Measurements from ENCODE around the gene ANKS3. TPM values are rescaled to one million over a fixed set of nuclear protein-coding genes. Genes with fewer than 3 reads are reported as not detected.

ANKS3 gene
- total RNA-seq, 1 experiment from 2014 or later = 26.6 TPM

DNA sequence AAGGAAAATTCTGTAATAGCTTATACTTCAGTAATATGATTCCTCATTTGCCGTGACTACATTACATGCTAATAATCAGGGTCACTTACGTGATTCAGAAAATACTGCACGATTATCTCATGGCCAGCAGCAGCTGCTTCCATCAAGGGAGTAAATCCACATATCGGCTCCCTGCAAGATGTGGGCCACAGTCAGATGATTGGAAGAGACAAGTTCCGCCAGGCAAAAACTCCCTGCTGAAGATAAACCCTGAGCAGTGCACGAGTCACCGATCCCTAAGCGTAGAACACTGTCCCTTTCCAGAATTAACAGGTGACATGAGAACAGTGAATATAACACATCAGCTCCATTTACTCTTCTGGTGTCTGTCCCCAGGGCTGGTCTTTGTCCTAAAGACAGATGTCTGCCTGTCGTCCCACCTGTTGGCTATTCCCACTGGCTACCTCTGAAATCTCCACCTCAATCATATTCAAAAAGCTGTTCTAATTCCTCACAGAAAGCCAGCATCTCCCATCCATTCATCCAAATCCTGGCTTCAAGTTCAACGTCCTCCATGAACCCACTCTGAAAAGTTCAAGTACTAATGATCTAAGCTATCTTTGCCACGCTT is 9.3 kb downstream of the ANKS3 start:
- ATAC-seq (no peak), DNase-seq (ENCODE audit: low read depth, low spot score) (no peak)
- ChIA-PET CTCF (no interaction called here), POLR2A (no interaction called here)
- H3K27me3 ChIP-seq (ENCODE audit: control insufficient read depth, insufficient read depth, low read length) = no peaks in the 10 kb centered on the region
- H3K4me1 ChIP-seq (ENCODE audit: control insufficient read depth, insufficient read depth, low read length) = no peaks in the 10 kb centered on the region
- H3K4me3 ChIP-seq (ENCODE audit: low read depth in 2 of 2, low read length in 2 of 2) = no peak overlapping the region
- peaks cover 15% of the 10 kb centered on the region for H3K36me3 ChIP-seq (ENCODE audit: control insufficient read depth, insufficient read depth, low read length)
- in situ Hi-C loops (cut with HindIII; ENCODE audit: low pct_unique_long_range_greater_than_20kb, low sequenced_read_pairs) (no loop called here), intact Hi-C loops (cut with micrococcal nuclease; ENCODE audit: unreplicated experiment) (no loop called here)
- H3K9me3 ChIP-seq (ENCODE audit: control insufficient read depth, insufficient read depth, low read depth, low read length) = no peaks in the 10 kb centered on the region
- TF ChIP-seq POLR2AphosphoS5 (IDR thresholded peaks at IDR 0.05; ENCODE audit: low read depth, low read length) (no peak), TCF7L2 (IDR thresholded peaks at IDR 0.05; ENCODE audit: low read depth, low read length) (no peak), CTCF (IDR thresholded peaks at IDR 0.05) (no peak), SIN3A (IDR thresholded peaks at IDR 0.05; ENCODE audit: borderline replicate concordance, insufficient read depth, low read depth, low read length) (no peak), REST (IDR thresholded peaks at IDR 0.05; ENCODE audit: insufficient read depth in 1 of 2, low read depth in 2 of 2, low read length in 1 of 2) (no peak)
- no peak overlapping the region for H3K27ac ChIP-seq (ENCODE audit: low read length)
- no TSS peak for BruUV-seq (replicated peaks)

- no peak for TF ChIP-seq REST (IDR thresholded peaks at IDR 0.05; ENCODE audit: insufficient read depth in 1 of 2, low read depth in 2 of 2, low read length in 1 of 2)
- no peak for TF ChIP-seq POLR2AphosphoS5 (IDR thresholded peaks at IDR 0.05; ENCODE audit: low read depth, low read length)
- TF ChIP-seq TCF7L2 (IDR thresholded peaks at IDR 0.05; ENCODE audit: low read depth, low read length) = no peak
- no peak for TF ChIP-seq CTCF (IDR thresholded peaks at IDR 0.05)
- no peak for TF ChIP-seq SIN3A (IDR thresholded peaks at IDR 0.05; ENCODE audit: borderline replicate concordance, insufficient read depth, low read depth, low read length)
- intact Hi-C loops (cut with micrococcal nuclease; ENCODE audit: unreplicated experiment) = no loop called here
- no TSS peak for BruUV-seq (replicated peaks)
- ChIA-PET CTCF (no interaction called here), POLR2A (no interaction called here)
- DNase-seq (ENCODE audit: low read depth, low spot score) (no peak), ATAC-seq (no peak)
- Histone ChIP-seq H3K27me3 (ENCODE audit: control insufficient read depth, insufficient read depth, low read length) (no peaks in the 10 kb centered on the region), H3K27ac (ENCODE audit: low read length) (no peak overlapping the region), H3K4me3 (ENCODE audit: low read depth in 2 of 2, low read length in 2 of 2) (no peak overlapping the region), H3K36me3 (ENCODE audit: control insufficient read depth, insufficient read depth, low read length) (peaks cover 15% of the 10 kb centered on the region), H3K4me1 (ENCODE audit: control insufficient read depth, insufficient read depth, low read length) (no peaks in the 10 kb centered on the region), H3K9me3 (ENCODE audit: control insufficient read depth, insufficient read depth, low read depth, low read length) (no peaks in the 10 kb centered on the region)
- in situ Hi-C loops (cut with HindIII; ENCODE audit: low pct_unique_long_range_greater_than_20kb, low sequenced_read_pairs) = no loop called here
Measured at GRCh38 chr16:4723071-4723767, 10.9 kb downstream of the ANKS3 start.

Measured in Panc1 (cell line).